HG03045 (cell line): ENCODE measurements around the gene SEPTIN1.

ENCODE experiments used
- ATAC-seq: cut with Tn5 transposase; IDR thresholded peaks from one replicate; pipeline ENCODE4 v1.9.1; 2021; ENCODE audit warnings: mild to moderate bottlenecking, moderate library complexity; ENCODE audit not compliant: unreplicated experiment

SEPTIN1 gene

GRCh38 chr16:30377050-30377811, 5.1 kb downstream of the SEPTIN1 start:
- ATAC-seq: no peak

- ATAC-seq: no peak
Observed at GRCh38 chr16:30376461-30376902, 5.9 kb downstream of the SEPTIN1 start.

DNA sequence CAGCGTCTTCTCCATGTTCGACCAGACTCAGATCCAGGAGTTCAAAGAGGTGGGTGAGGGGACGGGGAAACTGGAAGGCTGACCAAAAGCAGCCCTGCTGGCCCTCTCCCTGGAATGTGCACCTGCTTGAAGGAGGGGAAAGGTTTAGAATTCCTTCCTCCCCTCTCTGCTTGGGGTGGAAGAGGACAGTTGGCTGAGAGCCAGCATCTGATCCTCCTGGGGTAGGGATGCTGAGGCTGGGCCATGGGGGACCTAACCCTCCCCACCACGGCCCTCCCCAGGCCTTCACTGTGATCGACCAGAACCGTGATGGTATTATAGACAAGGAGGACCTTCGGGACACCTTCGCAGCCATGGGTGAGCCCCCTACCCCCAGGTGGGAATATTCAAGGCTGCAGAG, 6.5 kb downstream of the SEPTIN1 start:
- ATAC-seq: no peak

DNA sequence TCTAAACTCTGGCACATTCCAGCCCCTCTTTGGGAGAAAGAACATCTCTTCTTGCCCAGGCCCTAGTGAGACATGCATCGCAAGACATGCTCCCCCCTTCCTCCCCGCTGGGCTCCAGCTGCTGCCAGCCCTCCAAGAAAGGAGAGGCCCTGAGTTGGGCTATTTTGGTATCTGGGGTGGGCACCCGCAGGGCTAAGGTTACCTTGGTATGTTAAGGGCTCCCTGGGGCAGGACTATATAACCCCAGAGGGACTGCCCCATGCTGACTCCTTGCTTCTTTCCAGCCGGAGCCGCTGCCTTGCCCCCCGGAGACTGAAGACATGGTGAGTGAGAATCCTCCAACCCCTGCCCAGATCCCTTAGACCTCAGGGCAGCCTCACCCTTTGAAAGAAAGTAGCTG, 7.8 kb downstream of the SEPTIN1 start, which contains the start of gene MYL11:
Gene MYL11 (plus strand): TSS at position 265 of the 400 bp plus-strand sequence. CDS start 56 bp downstream, at position 321.
- ATAC-seq: no peak

- no peak for ATAC-seq
Observed at GRCh38 chr16:30372725-30373124, 9.6 kb downstream of the SEPTIN1 start.

DNA sequence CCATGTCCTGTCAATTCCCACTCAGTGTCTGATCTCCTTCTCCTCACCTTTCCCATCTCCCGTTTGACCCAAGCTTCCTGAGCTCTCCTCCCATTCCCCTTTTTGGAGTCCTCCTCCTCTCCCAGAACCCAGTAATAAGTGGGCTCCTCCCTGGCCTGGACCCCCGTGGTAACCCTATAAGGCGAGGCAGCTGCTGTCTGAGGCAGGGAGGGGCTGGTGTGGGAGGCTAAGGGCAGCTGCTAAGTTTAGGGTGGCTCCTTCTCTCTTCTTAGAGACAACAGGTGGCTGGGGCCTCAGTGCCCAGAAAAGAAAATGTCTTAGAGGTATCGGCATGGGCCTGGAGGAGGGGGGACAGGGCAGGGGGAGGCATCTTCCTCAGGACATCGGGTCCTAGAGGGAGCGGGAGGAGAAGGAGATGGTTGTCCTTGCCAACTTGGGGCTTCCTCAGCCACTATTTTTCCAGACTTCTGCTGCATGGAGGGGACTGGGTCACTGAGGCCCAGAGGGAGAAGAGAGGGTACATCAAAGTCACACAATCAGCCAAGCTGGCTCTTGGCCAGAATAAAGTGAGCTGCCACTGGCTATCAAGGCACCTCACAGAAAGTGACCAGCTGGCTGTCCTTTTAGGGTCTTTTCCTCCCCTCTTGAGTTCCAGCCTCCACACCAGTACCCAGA, 10.2 kb downstream of the SEPTIN1 start:
- ATAC-seq: no peak

DNA sequence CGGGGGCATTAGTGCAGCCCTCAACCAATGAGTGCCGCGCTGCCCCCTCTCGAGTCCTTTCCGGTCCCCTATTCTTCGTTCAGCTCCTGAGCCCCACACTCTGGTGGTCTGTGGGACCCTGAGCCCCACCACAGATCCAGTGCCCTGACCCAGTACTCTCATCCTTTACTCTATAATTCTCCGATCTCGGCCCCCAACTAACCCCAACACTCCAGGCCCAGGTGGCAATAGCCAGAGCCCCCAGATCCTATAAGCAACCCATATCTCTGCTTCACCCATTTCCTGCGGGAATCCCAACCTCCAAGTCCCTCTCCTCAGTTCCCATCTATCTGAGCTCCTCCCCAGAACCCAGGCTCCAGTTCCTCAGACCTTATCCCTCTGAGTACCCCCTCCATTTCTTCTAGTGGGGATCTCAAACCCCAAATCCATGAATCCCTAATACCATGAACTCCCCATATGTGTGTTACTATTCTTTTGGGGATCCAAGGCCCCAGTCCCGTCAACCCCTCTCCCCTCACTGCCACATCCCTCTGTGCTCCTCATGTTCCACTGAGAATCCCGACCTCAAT, 11.0 kb downstream of the SEPTIN1 start:
- no peak for ATAC-seq

DNA sequence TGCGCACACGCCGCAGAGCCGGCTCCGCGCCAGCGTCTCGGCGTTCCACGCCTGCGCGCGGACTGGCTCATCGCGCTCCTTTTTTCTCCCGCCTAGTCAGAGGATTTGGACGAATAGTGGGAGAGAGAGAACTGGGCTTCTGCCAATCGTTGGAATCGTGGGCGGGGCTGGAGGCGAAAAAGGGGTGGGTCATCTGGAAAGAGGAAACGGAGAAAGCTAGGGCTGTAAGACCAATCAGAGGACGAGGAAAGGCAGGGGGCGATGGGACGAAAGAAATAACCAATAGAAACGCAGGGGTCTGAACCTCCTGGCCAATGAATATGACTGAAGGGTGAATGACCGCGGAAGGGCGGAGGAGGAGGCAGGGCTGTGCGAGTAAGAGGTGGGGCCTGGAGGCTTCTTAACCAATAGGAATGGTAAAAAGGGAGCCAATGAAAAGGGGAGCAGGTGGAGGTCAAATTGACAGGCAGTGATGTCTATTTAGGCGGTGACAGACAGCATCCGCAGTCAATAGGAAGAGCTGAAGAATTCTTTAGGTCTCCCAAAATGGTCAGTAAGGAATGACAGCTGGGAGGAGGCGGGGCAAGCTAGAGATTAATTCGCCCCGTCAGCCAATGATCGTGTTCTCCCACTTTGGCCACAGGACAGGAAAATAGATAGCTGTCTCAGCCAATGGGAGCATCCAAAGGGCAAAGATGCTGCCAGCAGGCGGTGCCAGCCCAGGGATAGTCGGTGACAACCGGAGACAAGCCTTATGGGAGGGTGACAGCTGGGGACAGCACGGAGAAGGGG, 11.7 kb downstream of the SEPTIN1 start, which contains the start of gene TBC1D10B:
Gene TBC1D10B (minus strand): TSS at position 39 of the 792 bp plus-strand sequence. CDS start 311 bp downstream, outside the sequence.
- peak; percentile 72 for ATAC-seq

DNA sequence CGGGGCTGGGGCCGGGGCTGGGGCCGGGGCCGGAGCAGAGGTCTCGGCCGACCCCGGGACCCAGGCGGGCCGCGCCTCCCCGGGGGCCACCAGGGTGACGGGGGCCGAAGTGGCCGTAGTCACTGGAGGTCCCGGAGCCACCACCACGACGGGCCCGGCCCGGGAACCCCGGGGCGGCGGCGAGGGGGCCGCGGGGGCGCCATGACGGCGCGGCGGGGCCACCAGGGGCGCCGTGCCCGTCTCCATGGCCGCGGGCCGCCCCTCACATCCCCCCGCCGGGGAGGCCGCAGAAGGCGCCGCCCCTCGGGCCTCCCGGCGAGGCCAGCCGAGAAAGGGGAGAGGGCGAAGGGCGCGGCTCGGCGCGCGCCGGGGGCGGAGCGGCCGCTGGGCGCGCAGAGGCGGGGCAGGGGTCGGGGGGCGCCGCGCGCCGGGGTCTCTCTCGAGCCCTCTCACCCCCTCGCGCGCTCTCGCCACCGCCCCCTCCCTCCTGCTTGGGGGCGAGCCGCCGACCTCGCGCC, 12.4 kb downstream of the SEPTIN1 start:
- ATAC-seq: peak; percentile 0

- ATAC-seq: no peak
Observed at GRCh38 chr16:30369091-30369937, 13.0 kb downstream of the SEPTIN1 start.

GRCh38 chr16:30368792-30369090, 13.6 kb downstream of the SEPTIN1 start:
- no peak for ATAC-seq

DNA sequence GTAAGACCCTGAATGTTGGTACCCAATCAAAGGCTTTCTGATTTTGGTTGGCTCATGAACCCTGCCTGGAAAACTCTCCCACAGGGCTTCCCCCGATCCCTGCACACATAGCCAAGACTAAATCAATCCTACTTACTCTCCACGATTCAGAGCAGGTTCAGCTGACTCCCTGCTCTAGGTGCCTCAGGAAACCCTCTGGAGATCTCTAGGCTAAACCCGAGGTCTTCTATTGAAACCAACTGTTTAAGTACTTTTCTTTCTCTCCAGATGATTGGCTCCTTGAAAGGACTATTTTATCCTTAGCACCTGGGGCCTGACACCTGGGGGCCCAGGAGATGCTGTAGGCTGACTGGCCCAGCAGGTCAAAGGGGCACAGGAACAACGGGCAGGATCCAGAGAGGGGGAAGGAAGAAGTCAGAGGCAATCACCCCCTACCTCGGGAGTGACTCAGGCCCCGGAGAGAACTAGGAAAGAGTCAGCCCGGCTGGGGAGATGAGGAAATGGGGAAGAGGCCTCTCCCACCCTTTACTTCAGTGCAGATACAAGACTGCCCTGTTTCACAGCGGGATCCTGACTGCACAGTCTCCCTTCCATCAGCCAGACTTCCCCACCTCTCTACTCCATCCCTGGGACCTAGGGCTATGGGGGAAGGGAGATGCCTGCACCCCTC, 14.1 kb downstream of the SEPTIN1 start:
- no peak for ATAC-seq

DNA sequence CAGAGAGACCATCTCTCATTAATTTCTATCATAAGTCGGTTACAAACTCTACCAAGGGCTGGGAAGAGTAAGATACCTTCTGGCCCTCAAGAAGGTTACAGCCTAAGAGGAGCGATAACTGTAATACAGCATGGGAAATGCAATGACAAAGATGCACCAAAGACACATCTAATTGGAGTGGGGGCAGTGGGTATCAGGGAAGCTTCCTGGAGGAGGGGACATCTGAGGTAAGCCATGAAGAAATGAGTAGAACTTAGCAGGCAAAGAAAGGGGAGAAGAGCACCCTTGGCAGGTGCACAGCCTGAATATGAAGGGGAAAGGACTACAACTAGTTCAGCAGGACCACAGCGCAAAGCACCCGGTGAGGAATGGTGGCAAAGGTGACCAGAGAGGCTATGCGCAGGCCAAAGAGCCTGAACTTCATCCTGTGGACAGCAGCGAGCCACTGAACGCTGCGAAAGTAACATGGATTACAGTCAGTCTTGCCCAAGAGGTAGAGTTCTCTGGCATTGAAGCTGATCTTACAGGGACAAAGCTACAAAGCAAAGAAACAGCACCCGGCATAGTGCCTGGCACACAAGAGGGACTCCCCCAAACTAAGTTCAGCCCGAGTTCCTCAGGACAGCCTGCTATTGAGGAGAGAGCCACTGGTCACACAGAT, 14.9 kb downstream of the SEPTIN1 start:
- no peak for ATAC-seq

GRCh38 chr16:30366511-30366910, 15.8 kb downstream of the SEPTIN1 start:
- ATAC-seq: no peak

DNA sequence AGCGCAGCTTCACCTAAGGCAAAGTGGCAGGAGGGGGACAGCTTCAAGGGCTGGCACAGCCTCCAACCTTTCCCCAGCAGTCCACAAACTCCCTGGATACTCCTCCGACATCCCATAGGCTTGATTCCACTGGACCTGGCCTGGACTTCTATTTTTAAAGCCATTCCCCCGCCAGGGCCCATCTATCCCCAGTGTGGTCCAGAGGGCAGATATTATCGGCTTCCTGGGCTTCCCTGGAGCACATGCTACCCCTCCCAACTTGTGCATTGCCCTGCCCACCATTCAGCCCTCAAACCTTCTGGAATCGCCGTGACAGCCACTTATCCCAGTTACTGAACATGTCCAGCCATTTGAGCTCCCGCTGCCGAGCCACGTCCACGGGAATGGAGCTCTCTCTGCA, 17.2 kb downstream of the SEPTIN1 start:
- no peak for ATAC-seq

GRCh38 chr16:30361180-30361579, 21.2 kb downstream of the SEPTIN1 start:
- no peak for ATAC-seq

GRCh38 chr16:30359871-30360170, 22.5 kb downstream of the SEPTIN1 start:
- ATAC-seq: no peak

- no peak for ATAC-seq
Observed at GRCh38 chr16:30358990-30359870, 23.1 kb downstream of the SEPTIN1 start.
